NB4 (cell line): ENCODE data around the gene S100A2.
A peak's percentile ranks its signal among the peaks of the same experiment; 100 is the strongest.

Experiments used
- DNase-seq: peaks from one replicate; pipeline ENCODE4 v3.0.0; 2010; ENCODE audit warnings: low read depth
- H3K4me3 ChIP-seq: one replicate; pipeline ENCODE4 v1.5.1; 2011; ENCODE audit warnings: mild to moderate bottlenecking, low read depth, low read length, moderate library complexity
- CTCF ChIP-seq: IDR thresholded peaks from one replicate; pipeline ENCODE4 v1.5.1; 2012; ENCODE audit warnings: low read depth, low read length
- MAX ChIP-seq: IDR thresholded peaks from 2 replicates; pipeline ENCODE4 v1.6.1; 2011; ENCODE audit warnings: low read depth, low read length
- MYC ChIP-seq: IDR thresholded peaks from 2 replicates; pipeline ENCODE4 v1.6.1; 2011; ENCODE audit warnings: low read depth, low read length
- POLR2A ChIP-seq: IDR thresholded peaks from 2 replicates; pipeline ENCODE4 v1.6.1; 2011; ENCODE audit warnings: mild to moderate bottlenecking; ENCODE audit not compliant: insufficient read length; ENCODE audit errors: extremely low read depth

The S100A2 gene

GRCh38 chr1:153570874-153571273 lies 5.2 kb upstream of the S100A2 start:
- no peak overlapping the region for H3K4me3 ChIP-seq
- DNase-seq = no peak
- TF ChIP-seq MAX = no peak
- TF ChIP-seq CTCF = no peak
- TF ChIP-seq MYC = no peak
- no peak for TF ChIP-seq POLR2A

- no peak for DNase-seq
- TF ChIP-seq POLR2A (no peak), CTCF (no peak), MYC (no peak), MAX (no peak)
- H3K4me3 ChIP-seq = no peak overlapping the region
Measured at GRCh38 chr1:153569465-153569864, 3.8 kb upstream of the S100A2 start.

DNA sequence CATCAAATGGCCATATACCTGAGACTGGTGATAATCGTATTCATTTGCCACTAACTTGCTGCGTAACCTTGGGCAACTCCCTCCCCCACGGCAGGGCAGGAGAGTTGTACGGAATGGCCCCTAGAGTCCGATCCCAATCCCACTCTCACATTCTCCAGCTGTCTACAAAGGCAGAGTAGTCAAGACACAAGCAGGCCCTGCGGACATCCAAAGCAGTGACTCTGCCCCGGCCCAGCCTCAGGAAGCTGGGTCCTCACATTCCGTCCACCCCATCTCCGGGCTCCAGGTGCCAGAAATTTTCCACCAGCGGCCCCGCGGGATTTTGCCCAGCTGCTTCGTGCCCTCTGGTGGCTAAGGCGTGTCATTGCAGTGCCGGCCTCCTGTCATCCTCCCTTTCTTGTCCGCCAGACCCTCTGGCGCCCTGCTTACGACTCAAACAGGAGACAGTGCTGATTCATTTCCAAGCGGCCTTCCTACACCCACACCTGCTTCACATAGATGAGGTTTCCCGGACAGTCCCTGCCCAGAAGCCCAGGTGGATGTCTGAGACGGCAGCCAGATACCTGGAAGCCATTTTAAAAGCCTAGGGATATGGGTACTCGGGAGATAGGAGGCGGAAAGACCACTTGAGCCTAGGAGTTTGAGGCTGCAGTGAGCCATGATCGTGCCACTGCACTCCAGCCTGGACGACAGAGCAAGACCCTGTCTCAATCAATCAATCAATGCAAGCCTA lies 2.9 kb upstream of the S100A2 start:
- TF ChIP-seq MYC (no peak), CTCF (peak; percentile 94), POLR2A (no peak), MAX (peak; percentile 29; the same call in 1 of the 2 replicates)
- peak; percentile 80 for DNase-seq
- H3K4me3 ChIP-seq = no peak overlapping the region

DNA sequence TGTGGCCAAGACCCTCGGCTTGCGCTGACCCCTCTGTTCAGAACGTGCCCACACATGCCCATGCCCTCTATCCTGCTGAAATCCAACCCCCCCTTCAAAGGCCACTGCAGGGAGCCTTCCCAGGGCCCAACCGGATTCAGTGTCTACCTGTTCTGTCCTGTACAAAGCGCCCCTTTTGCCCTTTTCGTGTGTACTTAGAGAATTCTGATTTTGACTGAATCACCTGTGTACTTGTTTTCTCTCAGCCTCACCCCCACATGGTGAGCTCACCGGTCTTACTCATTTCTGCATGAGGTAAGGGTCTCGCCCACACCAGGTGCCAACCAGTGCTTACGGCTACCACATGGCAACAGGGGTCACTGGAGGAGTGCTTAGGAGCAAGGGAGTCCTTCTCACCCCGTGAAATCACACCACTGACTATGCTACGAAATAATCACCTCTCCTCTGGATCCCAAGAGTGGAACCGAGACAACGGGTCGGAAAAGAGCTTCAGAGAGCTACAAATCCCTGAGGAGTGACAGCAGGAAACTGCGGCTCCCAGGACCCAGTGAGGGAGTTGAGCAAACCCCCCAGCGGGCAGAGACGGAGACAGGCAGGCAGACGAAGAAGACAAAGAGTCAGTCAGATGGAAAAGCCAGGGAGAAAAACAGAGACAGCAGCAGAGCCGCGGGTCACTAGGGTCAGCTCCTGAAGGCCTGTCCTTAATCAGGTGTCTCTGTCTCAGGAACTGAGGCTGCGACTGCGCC lies 2.1 kb upstream of the S100A2 start:
- H3K4me3 ChIP-seq = no peak overlapping the region

More for the DNA sequence above, 2.1 kb upstream of the S100A2 start:
- DNase-seq = no peak
- TF ChIP-seq MYC (no peak), MAX (no peak), POLR2A (no peak), CTCF (no peak)
